HEK293T (cell line): ENCODE results near the gene C2orf78.

Source experiments
- FOXA1 ChIP-seq: fragments of 450-650 bp; IDR thresholded peaks from 2 replicates; pipeline ENCODE4 v1.6.1; 2016; ENCODE audit warnings: mild to moderate bottlenecking
- FOXK2 ChIP-seq: fragments of 450-650 bp; IDR thresholded peaks from 2 replicates; pipeline ENCODE4 v1.6.1; 2016; ENCODE audit warnings: mild to moderate bottlenecking

GRCh38 chr2:73856214-73856613 lies 72.2 kb downstream of the C2orf78 start:
- TF ChIP-seq FOXA1 (no peak), FOXK2 (no peak)
